ENCODE measurements around the gene IFFO2. TPM values are rescaled to one million over a fixed set of nuclear protein-coding genes. Genes with fewer than 3 reads are reported as not detected.
A peak's percentile ranks its signal among the peaks of the same experiment; 100 is the strongest.

IFFO2 gene
- total RNA-seq, 2 experiments from 2014 or later: 19.9 to 22.7 TPM

GRCh38 chr1:18954270-18955071 is 2.0 kb downstream of the IFFO2 start:
- Mint-ChIP-seq H3K36me3 (ENCODE audit: low read depth) (peaks cover 12% of the 10 kb centered on the region), H3K27ac (no peak overlapping the region), H3K4me1 (peaks cover 78% of the 10 kb centered on the region), H3K27me3 (peaks cover 14% of the 10 kb centered on the region), H3K9me3 (no peaks in the 10 kb centered on the region), H3K4me3 (peak overlapping the region; percentile 83)
- no peak for DNase-seq
- CTCF ChIA-PET: interaction anchor here (3.3 to 11.1 kb wide), 2 partner anchors 27 to 43 kb away, joined by 18 to 123 read pairs; no protein-coding TSS in a partner anchor
- POLR2A ChIA-PET: interaction anchor here (1.1 to 12.3 kb wide), 7 partner anchors 8 to 119 kb away, joined by 3 to 414 read pairs (median 13); partner anchors contain the start of gene ALDH4A1

GRCh38 chr1:18953731-18954231 is 2.7 kb downstream of the IFFO2 start:
- H3K4me1 Mint-ChIP-seq: peaks cover 85% of the 10 kb centered on the region
- DNase-seq: no peak
- H3K9me3 Mint-ChIP-seq: no peaks in the 10 kb centered on the region
- peaks cover 11% of the 10 kb centered on the region for H3K27me3 Mint-ChIP-seq
- no peak overlapping the region for H3K27ac Mint-ChIP-seq
- CTCF ChIA-PET: interaction anchor here (3.3 to 11.1 kb wide), 2 partner anchors 27 to 42 kb away, joined by 18 to 123 read pairs; no protein-coding TSS in a partner anchor
- POLR2A ChIA-PET: interaction anchor here (1.1 to 12.3 kb wide), 3 partner anchors 10 to 120 kb away, joined by 3 to 414 read pairs (median 48); no protein-coding TSS in a partner anchor
- H3K36me3 Mint-ChIP-seq (ENCODE audit: low read depth): peaks cover 13% of the 10 kb centered on the region
- peak overlapping the region; percentile 83 for H3K4me3 Mint-ChIP-seq

GRCh38 chr1:18951818-18952391 is 4.6 kb downstream of the IFFO2 start:
- ChIA-PET POLR2A (interaction anchor here (0.7 to 12.3 kb wide), 7 partner anchors 8 to 258 kb away, joined by 3 to 414 read pairs (median 9); partner anchors contain the start of genes ALDH4A1 and UBR4), CTCF (interaction anchor here (1.1 to 11.1 kb wide), 4 partner anchors 25 to 1513 kb away, joined by 3 to 123 read pairs (median 22); partner anchors contain the start of gene RCC2)
- H3K27me3 Mint-ChIP-seq: peaks cover 5% of the 10 kb centered on the region
- peak overlapping the region; percentile 82 for H3K4me3 Mint-ChIP-seq
- H3K27ac Mint-ChIP-seq: peak overlapping the region; percentile 95
- peaks cover 16% of the 10 kb centered on the region for H3K36me3 Mint-ChIP-seq (ENCODE audit: low read depth)
- DNase-seq: peak; percentile 91
- no peaks in the 10 kb centered on the region for H3K9me3 Mint-ChIP-seq
- peaks cover 87% of the 10 kb centered on the region for H3K4me1 Mint-ChIP-seq

GRCh38 chr1:18951416-18951815 is 5.1 kb downstream of the IFFO2 start:
- DNase-seq: peak; percentile 44
- ChIA-PET CTCF (interaction anchor here (1.1 to 11.1 kb wide), 6 partner anchors 10 to 1512 kb away, joined by 3 to 123 read pairs (median 6); partner anchors contain the start of gene RCC2), POLR2A (interaction anchor here (1.2 to 12.3 kb wide), 9 partner anchors 8 to 258 kb away, joined by 3 to 414 read pairs (median 7); partner anchors contain the start of gene ALDH4A1)
- peaks cover 5% of the 10 kb centered on the region for H3K27me3 Mint-ChIP-seq
- peak overlapping the region; percentile 82 for H3K4me3 Mint-ChIP-seq
- H3K4me1 Mint-ChIP-seq: peaks cover 88% of the 10 kb centered on the region
- H3K27ac Mint-ChIP-seq: peak overlapping the region; percentile 95
- H3K9me3 Mint-ChIP-seq: no peaks in the 10 kb centered on the region
- peaks cover 16% of the 10 kb centered on the region for H3K36me3 Mint-ChIP-seq (ENCODE audit: low read depth)

GRCh38 chr1:18950401-18951026 is 6.0 kb downstream of the IFFO2 start:
- Mint-ChIP-seq H3K4me3 (peak overlapping the region; percentile 82), H3K27me3 (peaks cover 5% of the 10 kb centered on the region), H3K4me1 (peaks cover 93% of the 10 kb centered on the region), H3K27ac (peak overlapping the region; percentile 95), H3K9me3 (no peaks in the 10 kb centered on the region), H3K36me3 (ENCODE audit: low read depth) (peaks cover 16% of the 10 kb centered on the region)
- ChIA-PET POLR2A (interaction anchor here (1.1 to 12.3 kb wide), 9 partner anchors 10 to 258 kb away, joined by 3 to 414 read pairs (median 7); partner anchors contain the start of gene ALDH4A1), CTCF (interaction anchor here (0.6 to 11.1 kb wide), 10 partner anchors 9 to 1511 kb away, joined by 3 to 123 read pairs (median 5); partner anchors contain the start of genes ALDH4A1 and RCC2)
- DNase-seq: peak; percentile 51

- Mint-ChIP-seq H3K27ac (peak overlapping the region; percentile 95), H3K27me3 (peaks cover 4% of the 10 kb centered on the region), H3K9me3 (no peaks in the 10 kb centered on the region), H3K36me3 (ENCODE audit: low read depth) (peaks cover 16% of the 10 kb centered on the region), H3K4me3 (peak overlapping the region; percentile 82), H3K4me1 (peaks cover 94% of the 10 kb centered on the region)
- CTCF ChIA-PET: interaction anchor here (0.9 to 11.1 kb wide), 7 partner anchors 8 to 58 kb away, joined by 3 to 123 read pairs (median 5); partner anchors contain the start of gene ALDH4A1
- peak; percentile 37 for DNase-seq
- POLR2A ChIA-PET: interaction anchor here (1.1 to 12.3 kb wide), 7 partner anchors 10 to 259 kb away, joined by 3 to 414 read pairs (median 9); partner anchors contain the start of gene ALDH4A1
Measured at GRCh38 chr1:18949686-18950400, 6.6 kb downstream of the IFFO2 start.

- CTCF ChIA-PET: interaction anchor here (1.4 to 11.1 kb wide), 4 partner anchors 22 to 38 kb away, joined by 5 to 123 read pairs (median 22); no protein-coding TSS in a partner anchor
Measured at GRCh38 chr1:18948913-18949685, 7.4 kb downstream of the IFFO2 start.

GRCh38 chr1:18948048-18948912 is 8.2 kb downstream of the IFFO2 start:
- Mint-ChIP-seq H3K36me3 (ENCODE audit: low read depth) (peaks cover 14% of the 10 kb centered on the region), H3K9me3 (no peaks in the 10 kb centered on the region), H3K4me1 (peaks cover 86% of the 10 kb centered on the region), H3K27ac (peak overlapping the region; percentile 95), H3K27me3 (no peaks in the 10 kb centered on the region), H3K4me3 (peak overlapping the region; percentile 47)
- peak; percentile 63 for DNase-seq
- ChIA-PET CTCF (interaction anchor here (1.4 to 11.1 kb wide), 2 partner anchors 21 to 37 kb away, joined by 6 to 123 read pairs; no protein-coding TSS in a partner anchor), POLR2A (interaction anchor here (1.1 to 12.3 kb wide), 3 partner anchors 9 to 23 kb away, joined by 3 to 414 read pairs (median 3); no protein-coding TSS in a partner anchor)

More at GRCh38 chr1:18948913-18949685, 7.4 kb downstream of the IFFO2 start:
- POLR2A ChIA-PET: interaction anchor here (1.1 to 12.3 kb wide), 5 partner anchors 8 to 47 kb away, joined by 3 to 414 read pairs (median 9); partner anchors contain the start of gene ALDH4A1
- H3K27me3 Mint-ChIP-seq: no peaks in the 10 kb centered on the region
- H3K36me3 Mint-ChIP-seq (ENCODE audit: low read depth): peaks cover 12% of the 10 kb centered on the region
- peak overlapping the region; percentile 95 for H3K27ac Mint-ChIP-seq
- DNase-seq: no peak
- peak overlapping the region; percentile 82 for H3K4me3 Mint-ChIP-seq
- H3K4me1 Mint-ChIP-seq: peaks cover 92% of the 10 kb centered on the region
- no peaks in the 10 kb centered on the region for H3K9me3 Mint-ChIP-seq

GRCh38 chr1:18947570-18947969 is 8.9 kb downstream of the IFFO2 start:
- H3K27me3 Mint-ChIP-seq: no peaks in the 10 kb centered on the region
- H3K36me3 Mint-ChIP-seq (ENCODE audit: low read depth): peaks cover 10% of the 10 kb centered on the region
- H3K4me3 Mint-ChIP-seq: no peak overlapping the region
- no peak for DNase-seq
- peak overlapping the region; percentile 95 for H3K27ac Mint-ChIP-seq
- POLR2A ChIA-PET: interaction anchor here (2.1 to 12.3 kb wide), 3 partner anchors 18 to 22 kb away, joined by 8 to 414 read pairs (median 46); no protein-coding TSS in a partner anchor
- no peaks in the 10 kb centered on the region for H3K9me3 Mint-ChIP-seq
- peaks cover 79% of the 10 kb centered on the region for H3K4me1 Mint-ChIP-seq
- CTCF ChIA-PET: interaction anchor here (1.4 to 11.1 kb wide), 2 partner anchors 21 to 36 kb away, joined by 6 to 123 read pairs; no protein-coding TSS in a partner anchor
